ENCODE data around the gene OR10H4. TPM values are rescaled to one million over a fixed set of nuclear protein-coding genes. Genes with fewer than 3 reads are reported as not detected.
"Not testable (repeated sequence)": the region's sequence is repeated elsewhere in the genome, so short reads cannot be mapped to it uniquely, and the experiment has no call there.

OR10H4 gene
- total RNA-seq = not detected

GRCh38 chr19:15948223-15949058, at the start of gene OR10H4:
Gene OR10H4 (plus strand): TSS chr19:15949008. CDS start chr19:15949008, 0 bp downstream.
- Histone ChIP-seq H3K27me3 (replicated peaks; ENCODE audit: insufficient read depth) (peaks cover under 1% of the 10 kb centered on the region), H3K36me3 (no peaks in the 10 kb centered on the region), H3K4me3 (no peak within 1 kb of the TSS), H3K9me3 (peaks cover 15% of the 10 kb centered on the region), H3K27ac (no peak within 1 kb of the TSS), H3K4me1 (ENCODE audit: control insufficient read depth in 1 of 2, low read depth in 2 of 2) (no peaks in the 10 kb centered on the region)
- ATAC-seq (ENCODE audit: insufficient number of reproducible peaks, low FRiP score, low read depth) (no peak), DNase-seq (ENCODE audit: low spot score) (no peak)
- no peak for TF ChIP-seq CTCF (IDR thresholded peaks at IDR 0.05)

GRCh38 chr19:15899561-15899960, 49.2 kb upstream of the OR10H4 start:
- H3K4me1 ChIP-seq (ENCODE audit: control insufficient read depth in 1 of 2, low read depth in 2 of 2); ATAC-seq (ENCODE audit: insufficient number of reproducible peaks, low FRiP score, low read depth); H3K36me3 ChIP-seq; DNase-seq (ENCODE audit: low spot score); H3K9me3 ChIP-seq; H3K4me3 ChIP-seq; H3K27ac ChIP-seq; H3K27me3 ChIP-seq (replicated peaks; ENCODE audit: insufficient read depth): not testable (repeated sequence)

- not testable (repeated sequence) for H3K9me3 ChIP-seq; H3K4me1 ChIP-seq (ENCODE audit: control insufficient read depth in 1 of 2, low read depth in 2 of 2); DNase-seq (ENCODE audit: low spot score); ATAC-seq (ENCODE audit: insufficient number of reproducible peaks, low FRiP score, low read depth); H3K36me3 ChIP-seq; H3K27me3 ChIP-seq (replicated peaks; ENCODE audit: insufficient read depth); H3K27ac ChIP-seq; H3K4me3 ChIP-seq
These were observed 48.8 kb upstream of the OR10H4 start for GRCh38 chr19:15900032-15900431.

GRCh38 chr19:15900504-15900903, 48.3 kb upstream of the OR10H4 start:
- DNase-seq (ENCODE audit: low spot score) = no peak
- no peak for ATAC-seq (ENCODE audit: insufficient number of reproducible peaks, low FRiP score, low read depth)
- no peaks in the 10 kb centered on the region for H3K4me1 ChIP-seq (ENCODE audit: control insufficient read depth in 1 of 2, low read depth in 2 of 2)
- no peaks in the 10 kb centered on the region for H3K9me3 ChIP-seq
- no peaks in the 10 kb centered on the region for H3K36me3 ChIP-seq
- H3K4me3 ChIP-seq = no peak overlapping the region
- TF ChIP-seq CTCF (IDR thresholded peaks at IDR 0.05) = no peak
- no peak overlapping the region for H3K27ac ChIP-seq
- H3K27me3 ChIP-seq (replicated peaks; ENCODE audit: insufficient read depth) = no peaks in the 10 kb centered on the region

- DNase-seq (ENCODE audit: low spot score) (no peak), ATAC-seq (ENCODE audit: insufficient number of reproducible peaks, low FRiP score, low read depth) (no peak)
- no peaks in the 10 kb centered on the region for H3K9me3 ChIP-seq
- H3K4me1 ChIP-seq (ENCODE audit: control insufficient read depth in 1 of 2, low read depth in 2 of 2) = no peaks in the 10 kb centered on the region
- no peaks in the 10 kb centered on the region for H3K36me3 ChIP-seq
- no peak overlapping the region for H3K4me3 ChIP-seq
- no peak for TF ChIP-seq CTCF (IDR thresholded peaks at IDR 0.05)
- H3K27me3 ChIP-seq (replicated peaks; ENCODE audit: insufficient read depth) = peaks cover 4% of the 10 kb centered on the region
- H3K27ac ChIP-seq = no peak overlapping the region
These were observed 46.6 kb upstream of the OR10H4 start for GRCh38 chr19:15902254-15902653.

GRCh38 chr19:15902898-15903297, 45.9 kb upstream of the OR10H4 start:
- DNase-seq (ENCODE audit: low spot score); H3K27me3 ChIP-seq (replicated peaks; ENCODE audit: insufficient read depth); H3K27ac ChIP-seq; ATAC-seq (ENCODE audit: insufficient number of reproducible peaks, low FRiP score, low read depth); H3K4me3 ChIP-seq; H3K9me3 ChIP-seq; H3K4me1 ChIP-seq (ENCODE audit: control insufficient read depth in 1 of 2, low read depth in 2 of 2); H3K36me3 ChIP-seq: not testable (repeated sequence)
